Measurements from ENCODE around the gene SUPT7L.

SUPT7L gene

DNA sequence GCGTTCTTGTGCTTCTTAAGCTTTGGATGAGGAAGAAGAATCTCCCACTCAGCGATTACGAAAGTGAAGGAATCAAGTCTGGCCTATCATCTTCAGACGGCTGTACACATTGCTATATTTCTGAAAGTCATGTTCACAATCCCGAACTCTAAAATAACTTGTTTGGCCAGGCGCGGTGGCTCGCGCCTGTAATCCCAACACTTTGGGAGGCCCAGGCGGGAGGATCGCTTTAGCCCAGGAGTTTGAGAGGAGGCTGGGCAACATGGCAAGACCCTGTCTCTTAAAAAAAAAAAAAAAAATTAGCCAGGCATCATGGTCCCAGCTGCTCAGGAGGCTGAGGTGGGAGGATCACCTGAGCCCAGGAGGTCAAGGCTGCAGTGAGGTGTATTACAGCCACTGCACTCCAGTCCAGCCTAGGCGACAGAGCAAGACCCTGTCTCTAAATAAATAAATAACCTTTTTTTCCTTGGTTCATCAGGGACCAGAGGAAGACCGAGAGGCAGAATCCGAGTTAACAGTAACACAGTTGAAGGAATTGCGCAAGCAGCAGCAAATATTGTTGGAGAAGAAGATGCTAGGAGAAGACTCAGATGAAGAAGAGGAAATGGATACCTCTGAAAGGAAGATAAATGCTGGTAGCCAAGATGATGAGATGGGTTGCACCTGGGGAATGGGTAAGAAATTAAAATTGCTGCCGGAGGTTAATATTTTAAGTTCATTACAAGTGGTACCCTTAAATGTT lies 1.4 kb upstream of the SUPT7L start:
- peaks cover 33 to 39% of the 10 kb centered on the region in 2 donors for H3K36me3 ChIP-seq (ENCODE audit: control insufficient read depth in 2 of 2, insufficient read depth in 2 of 2, low read length in 2 of 2)
- no peak overlapping the region for H3K27ac ChIP-seq (ENCODE audit: low read depth in 2 of 2, low read length in 2 of 2)
- no peaks in the 10 kb centered on the region for H3K27me3 ChIP-seq (ENCODE audit: control insufficient read depth in 2 of 2, insufficient read depth in 2 of 2, low read length in 2 of 2)
- H3K4me3 ChIP-seq (ENCODE audit: low read length in 2 of 2), result peak overlapping the region; percentile 87 to 100
- H3K4me1 ChIP-seq (ENCODE audit: control insufficient read depth in 2 of 2, insufficient read depth in 2 of 2, low read length in 2 of 2), result peaks cover 15 to 19% of the 10 kb centered on the region in 2 donors
- no peaks in the 10 kb centered on the region for H3K9me3 ChIP-seq (ENCODE audit: control insufficient read depth in 2 of 2, low read length in 2 of 2)
- peak overlapping the region in 1 of 2 donors; percentile 78 for H3K9ac ChIP-seq (ENCODE audit: low read depth in 1 of 2, low read length in 2 of 2)

- Histone ChIP-seq H3K9me3 (ENCODE audit: control insufficient read depth in 2 of 2, low read length in 2 of 2) (no peaks in the 10 kb centered on the region), H3K9ac (ENCODE audit: low read depth in 1 of 2, low read length in 2 of 2) (peak overlapping the region; percentile 78 to 96), H3K4me3 (ENCODE audit: low read length in 2 of 2) (peak overlapping the region; percentile 87 to 100), H3K27ac (ENCODE audit: low read depth in 2 of 2, low read length in 2 of 2) (peak overlapping the region in 1 of 2 donors; percentile 93), H3K36me3 (ENCODE audit: control insufficient read depth in 2 of 2, insufficient read depth in 2 of 2, low read length in 2 of 2) (peaks cover 33 to 39% of the 10 kb centered on the region in 2 donors), H3K27me3 (ENCODE audit: control insufficient read depth in 2 of 2, insufficient read depth in 2 of 2, low read length in 2 of 2) (no peaks in the 10 kb centered on the region), H3K4me1 (ENCODE audit: control insufficient read depth in 2 of 2, insufficient read depth in 2 of 2, low read length in 2 of 2) (peaks cover 15 to 19% of the 10 kb centered on the region in 2 donors)
These were observed 750 bp upstream of the SUPT7L start for GRCh38 chr2:27664154-27664574.

DNA sequence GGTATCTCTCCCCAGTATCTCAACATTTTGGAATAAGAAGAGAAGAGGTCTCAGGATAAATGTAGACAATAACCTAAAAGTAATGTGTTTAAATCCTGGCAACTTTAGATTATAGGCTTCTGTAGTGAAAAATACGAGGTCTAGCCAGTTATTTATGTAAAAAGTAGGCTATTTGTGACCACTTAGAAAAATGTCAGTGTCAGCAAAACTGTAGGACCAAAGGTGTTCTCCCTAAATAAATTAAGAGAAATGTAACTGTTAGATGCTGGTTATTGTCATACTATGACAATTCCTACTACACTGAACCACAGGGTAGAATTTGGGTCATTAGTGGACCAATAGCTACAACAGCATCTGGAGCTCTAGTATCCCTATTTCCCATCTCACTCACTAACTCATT lies 2.0 kb downstream of the SUPT7L start:
- H3K27me3 ChIP-seq (ENCODE audit: control insufficient read depth in 2 of 2, insufficient read depth in 2 of 2, low read length in 2 of 2), result no peaks in the 10 kb centered on the region

GRCh38 chr2:27655155-27655951 lies 8.1 kb downstream of the SUPT7L start:
- no peak overlapping the region for H3K9ac ChIP-seq (ENCODE audit: low read depth in 1 of 2, low read length in 2 of 2)
- no peaks in the 10 kb centered on the region for H3K27me3 ChIP-seq (ENCODE audit: control insufficient read depth in 2 of 2, insufficient read depth in 2 of 2, low read length in 2 of 2)
- H3K9me3 ChIP-seq (ENCODE audit: control insufficient read depth in 2 of 2, low read length in 2 of 2), result no peaks in the 10 kb centered on the region
- H3K4me3 ChIP-seq (ENCODE audit: low read length in 2 of 2), result no peak overlapping the region
- H3K36me3 ChIP-seq (ENCODE audit: control insufficient read depth in 2 of 2, insufficient read depth in 2 of 2, low read length in 2 of 2), result peaks cover 66 to 82% of the 10 kb centered on the region in 2 donors
- H3K27ac ChIP-seq (ENCODE audit: low read depth in 2 of 2, low read length in 2 of 2), result no peak overlapping the region
- H3K4me1 ChIP-seq (ENCODE audit: control insufficient read depth in 2 of 2, insufficient read depth in 2 of 2, low read length in 2 of 2), result no peaks in the 10 kb centered on the region

More for the DNA sequence above, 2.0 kb downstream of the SUPT7L start:
- Histone ChIP-seq H3K9ac (ENCODE audit: low read depth in 1 of 2, low read length in 2 of 2) (no peak overlapping the region), H3K27ac (ENCODE audit: low read depth in 2 of 2, low read length in 2 of 2) (no peak overlapping the region), H3K36me3 (ENCODE audit: control insufficient read depth in 2 of 2, insufficient read depth in 2 of 2, low read length in 2 of 2) (peaks cover 34 to 44% of the 10 kb centered on the region in 2 donors), H3K4me3 (ENCODE audit: low read length in 2 of 2) (no peak overlapping the region), H3K9me3 (ENCODE audit: control insufficient read depth in 2 of 2, low read length in 2 of 2) (no peaks in the 10 kb centered on the region), H3K4me1 (ENCODE audit: control insufficient read depth in 2 of 2, insufficient read depth in 2 of 2, low read length in 2 of 2) (peaks cover 15 to 19% of the 10 kb centered on the region in 2 donors)

DNA sequence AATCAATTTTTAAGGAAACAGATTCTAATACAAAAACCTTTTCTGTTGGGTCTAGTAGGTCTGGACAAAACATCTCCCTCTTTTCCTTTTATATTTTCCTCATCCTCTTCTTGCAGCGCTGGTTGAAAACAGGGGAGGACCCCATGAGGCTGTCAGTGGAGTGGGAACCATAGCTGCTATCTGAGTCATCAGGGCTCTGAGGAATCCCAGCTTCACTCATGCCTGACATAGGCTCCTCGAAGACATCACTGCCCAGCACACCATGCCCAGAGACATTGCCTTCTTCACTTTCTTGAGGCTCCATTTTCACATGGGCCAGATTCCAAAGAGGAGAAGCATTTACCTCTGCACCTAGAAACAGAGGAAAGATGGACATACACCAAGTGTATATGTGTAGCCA lies 10.0 kb downstream of the SUPT7L start:
- H3K36me3 ChIP-seq (ENCODE audit: control insufficient read depth in 2 of 2, insufficient read depth in 2 of 2, low read length in 2 of 2), result peaks cover 72 to 79% of the 10 kb centered on the region in 2 donors

DNA sequence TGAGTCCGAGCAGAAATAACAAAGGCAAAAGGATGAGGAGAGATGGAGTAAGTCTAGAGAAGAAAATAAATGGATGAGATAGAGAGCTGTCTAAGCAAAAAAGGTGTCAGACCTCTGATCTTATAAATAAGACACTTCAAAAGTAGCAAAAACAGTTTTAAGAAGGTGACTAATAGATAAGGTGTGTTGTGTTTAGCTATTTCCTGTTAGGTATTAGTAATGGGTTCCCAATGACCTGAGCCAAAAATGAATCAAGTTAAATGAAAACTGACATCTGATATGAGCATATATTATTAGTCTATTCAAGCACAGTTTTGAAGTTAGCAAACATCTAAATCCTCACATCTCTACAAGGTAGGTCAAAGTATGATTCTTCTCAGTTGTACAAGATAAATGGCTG lies 10.6 kb downstream of the SUPT7L start:
- no peaks in the 10 kb centered on the region for H3K9me3 ChIP-seq (ENCODE audit: control insufficient read depth in 2 of 2, low read length in 2 of 2)
- H3K36me3 ChIP-seq (ENCODE audit: control insufficient read depth in 2 of 2, insufficient read depth in 2 of 2, low read length in 2 of 2), result peaks cover 74 to 85% of the 10 kb centered on the region in 2 donors
- no peaks in the 10 kb centered on the region for H3K27me3 ChIP-seq (ENCODE audit: control insufficient read depth in 2 of 2, insufficient read depth in 2 of 2, low read length in 2 of 2)
- no peaks in the 10 kb centered on the region for H3K4me1 ChIP-seq (ENCODE audit: control insufficient read depth in 2 of 2, insufficient read depth in 2 of 2, low read length in 2 of 2)
- H3K4me3 ChIP-seq (ENCODE audit: low read length in 2 of 2), result no peak overlapping the region
- H3K9ac ChIP-seq (ENCODE audit: low read depth in 1 of 2, low read length in 2 of 2), result no peak overlapping the region
- no peak overlapping the region for H3K27ac ChIP-seq (ENCODE audit: low read depth in 2 of 2, low read length in 2 of 2)

More for the DNA sequence above, 10.0 kb downstream of the SUPT7L start:
- H3K9ac ChIP-seq (ENCODE audit: low read depth in 1 of 2, low read length in 2 of 2), result no peak overlapping the region
- no peaks in the 10 kb centered on the region for H3K4me1 ChIP-seq (ENCODE audit: control insufficient read depth in 2 of 2, insufficient read depth in 2 of 2, low read length in 2 of 2)
- H3K9me3 ChIP-seq (ENCODE audit: control insufficient read depth in 2 of 2, low read length in 2 of 2), result no peaks in the 10 kb centered on the region
- H3K27me3 ChIP-seq (ENCODE audit: control insufficient read depth in 2 of 2, insufficient read depth in 2 of 2, low read length in 2 of 2), result no peaks in the 10 kb centered on the region
- no peak overlapping the region for H3K4me3 ChIP-seq (ENCODE audit: low read length in 2 of 2)
- H3K27ac ChIP-seq (ENCODE audit: low read depth in 2 of 2, low read length in 2 of 2), result no peak overlapping the region

- H3K36me3 ChIP-seq (ENCODE audit: control insufficient read depth in 2 of 2, insufficient read depth in 2 of 2, low read length in 2 of 2), result peaks cover 74 to 85% of the 10 kb centered on the region in 2 donors
- H3K27me3 ChIP-seq (ENCODE audit: control insufficient read depth in 2 of 2, insufficient read depth in 2 of 2, low read length in 2 of 2), result no peaks in the 10 kb centered on the region
- H3K4me3 ChIP-seq (ENCODE audit: low read length in 2 of 2), result no peak overlapping the region
- H3K4me1 ChIP-seq (ENCODE audit: control insufficient read depth in 2 of 2, insufficient read depth in 2 of 2, low read length in 2 of 2), result no peaks in the 10 kb centered on the region
- no peak overlapping the region for H3K27ac ChIP-seq (ENCODE audit: low read depth in 2 of 2, low read length in 2 of 2)
- H3K9ac ChIP-seq (ENCODE audit: low read depth in 1 of 2, low read length in 2 of 2), result no peak overlapping the region
- H3K9me3 ChIP-seq (ENCODE audit: control insufficient read depth in 2 of 2, low read length in 2 of 2), result no peaks in the 10 kb centered on the region
These were observed 11.1 kb downstream of the SUPT7L start for GRCh38 chr2:27652341-27652740.

DNA sequence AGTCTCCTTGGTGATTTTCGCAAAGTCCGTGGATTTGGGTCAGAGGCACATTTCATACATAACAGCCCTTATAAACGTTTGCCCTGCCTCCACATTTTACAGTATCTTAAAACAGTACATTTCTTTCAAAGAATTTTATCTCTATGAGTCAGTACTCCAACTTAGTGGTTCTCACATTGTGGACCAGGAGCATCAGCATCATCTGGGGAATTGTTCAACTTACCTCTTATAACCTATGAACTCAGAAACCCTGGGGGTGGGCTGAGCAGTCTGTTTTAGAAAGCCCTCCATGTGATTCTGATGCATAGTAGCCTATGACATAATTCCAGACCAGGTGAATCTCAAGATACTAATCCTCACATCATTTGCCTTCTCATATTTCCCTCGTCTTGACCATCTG lies 12.4 kb downstream of the SUPT7L start:
- peaks cover 70 to 81% of the 10 kb centered on the region in 2 donors for H3K36me3 ChIP-seq (ENCODE audit: control insufficient read depth in 2 of 2, insufficient read depth in 2 of 2, low read length in 2 of 2)
- no peaks in the 10 kb centered on the region for H3K4me1 ChIP-seq (ENCODE audit: control insufficient read depth in 2 of 2, insufficient read depth in 2 of 2, low read length in 2 of 2)
- no peaks in the 10 kb centered on the region for H3K27me3 ChIP-seq (ENCODE audit: control insufficient read depth in 2 of 2, insufficient read depth in 2 of 2, low read length in 2 of 2)
- H3K9ac ChIP-seq (ENCODE audit: low read depth in 1 of 2, low read length in 2 of 2), result no peak overlapping the region
- no peaks in the 10 kb centered on the region for H3K9me3 ChIP-seq (ENCODE audit: control insufficient read depth in 2 of 2, low read length in 2 of 2)
- H3K27ac ChIP-seq (ENCODE audit: low read depth in 2 of 2, low read length in 2 of 2), result no peak overlapping the region
- no peak overlapping the region for H3K4me3 ChIP-seq (ENCODE audit: low read length in 2 of 2)

DNA sequence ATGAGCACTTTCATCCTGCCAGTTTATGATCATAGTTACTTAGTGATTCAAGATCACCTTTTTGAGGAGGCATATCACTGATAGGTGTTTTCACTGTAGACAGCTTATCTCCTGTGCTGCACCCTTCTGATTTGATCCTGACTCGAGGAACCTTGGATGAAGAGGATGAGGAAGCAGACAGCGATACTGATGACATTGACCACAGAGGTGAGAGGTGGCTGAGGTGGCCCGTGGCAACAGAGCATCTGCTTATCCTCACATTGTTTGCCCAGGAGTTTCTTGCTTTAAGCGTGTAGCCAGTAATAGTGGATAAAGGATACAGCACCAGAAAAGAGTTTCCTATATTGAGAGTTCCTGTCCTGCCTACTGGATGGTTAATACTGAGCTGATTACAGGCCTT lies 15.7 kb downstream of the SUPT7L start:
- no peak overlapping the region for H3K27ac ChIP-seq (ENCODE audit: low read depth in 2 of 2, low read length in 2 of 2)
- H3K9me3 ChIP-seq (ENCODE audit: control insufficient read depth in 2 of 2, low read length in 2 of 2), result no peaks in the 10 kb centered on the region
- H3K9ac ChIP-seq (ENCODE audit: low read depth in 1 of 2, low read length in 2 of 2), result no peak overlapping the region
- no peaks in the 10 kb centered on the region for H3K4me1 ChIP-seq (ENCODE audit: control insufficient read depth in 2 of 2, insufficient read depth in 2 of 2, low read length in 2 of 2)
- H3K36me3 ChIP-seq (ENCODE audit: control insufficient read depth in 2 of 2, insufficient read depth in 2 of 2, low read length in 2 of 2), result peaks cover 47 to 63% of the 10 kb centered on the region in 2 donors
- no peaks in the 10 kb centered on the region for H3K27me3 ChIP-seq (ENCODE audit: control insufficient read depth in 2 of 2, insufficient read depth in 2 of 2, low read length in 2 of 2)
- no peak overlapping the region for H3K4me3 ChIP-seq (ENCODE audit: low read length in 2 of 2)

DNA sequence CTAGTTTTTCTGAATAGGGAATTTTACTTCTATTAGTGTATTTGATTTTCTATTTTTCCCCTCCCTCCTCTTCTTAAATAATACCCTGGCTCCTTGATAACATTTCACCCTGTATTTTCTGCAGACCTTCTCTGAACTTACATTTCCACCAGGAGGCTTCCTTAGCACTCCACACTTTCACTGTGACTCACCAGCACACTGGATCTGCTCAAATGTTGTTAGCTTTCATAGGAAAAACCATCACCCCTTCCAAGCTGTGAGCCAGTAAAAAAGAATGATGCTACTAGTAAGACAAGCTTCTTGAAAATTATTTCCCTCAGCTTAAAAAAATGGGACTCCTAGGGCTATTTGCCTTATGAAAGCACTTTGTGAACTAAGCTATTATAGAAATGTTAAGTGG lies 16.1 kb downstream of the SUPT7L start:
- H3K36me3 ChIP-seq (ENCODE audit: control insufficient read depth in 2 of 2, insufficient read depth in 2 of 2, low read length in 2 of 2), result peaks cover 42 to 59% of the 10 kb centered on the region in 2 donors
- no peak overlapping the region for H3K4me3 ChIP-seq (ENCODE audit: low read length in 2 of 2)
- H3K27ac ChIP-seq (ENCODE audit: low read depth in 2 of 2, low read length in 2 of 2), result no peak overlapping the region
- no peaks in the 10 kb centered on the region for H3K27me3 ChIP-seq (ENCODE audit: control insufficient read depth in 2 of 2, insufficient read depth in 2 of 2, low read length in 2 of 2)
- H3K9me3 ChIP-seq (ENCODE audit: control insufficient read depth in 2 of 2, low read length in 2 of 2), result no peaks in the 10 kb centered on the region
- no peak overlapping the region for H3K9ac ChIP-seq (ENCODE audit: low read depth in 1 of 2, low read length in 2 of 2)
- H3K4me1 ChIP-seq (ENCODE audit: control insufficient read depth in 2 of 2, insufficient read depth in 2 of 2, low read length in 2 of 2), result no peaks in the 10 kb centered on the region
